Activated T-helper 2 cell treated with anti-CD3 and anti-CD28 coated beads, Interferon-gamma antibody, Interleukin-2, Interleukin-4, amounts not matched to agents 10 μg/mL and 5 μg/mL and 100 μg/mL, durations not matched to agents 14 hours and 24 hours and 36 hours (primary cell): ENCODE results near the gene CFAP206. TPM values are rescaled to one million over a fixed set of nuclear protein-coding genes. Genes with fewer than 3 reads are reported as not detected.
"Not testable (repeated sequence)": the region's sequence is repeated elsewhere in the genome, so short reads cannot be mapped to it uniquely, and the experiment has no call there.

Experiments used
- DNase-seq: peaks from one replicate; pipeline ENCODE4 v3.0.0; 2021; ENCODE audit warnings: low spot score
- H3K27ac Mint-ChIP-seq: one replicate; pipeline ENCODE4 v1.8.0; 2021; ENCODE audit warnings: mixed read lengths
- H3K27me3 Mint-ChIP-seq: one replicate; pipeline ENCODE4 v1.8.0; 2021; ENCODE audit warnings: low read depth, mixed read lengths
- H3K36me3 Mint-ChIP-seq: one replicate; pipeline ENCODE4 v1.8.0; 2021; ENCODE audit warnings: low read depth, mixed read lengths
- H3K4me1 Mint-ChIP-seq: one replicate; pipeline ENCODE4 v1.8.0; 2021; ENCODE audit warnings: low read depth, mixed read lengths
- H3K4me3 Mint-ChIP-seq: one replicate; pipeline ENCODE4 v1.8.0; 2021; ENCODE audit warnings: low read depth, mild to moderate bottlenecking, moderate library complexity, mixed read lengths
- H3K9me3 Mint-ChIP-seq: one replicate; pipeline ENCODE4 v1.8.0; 2021; ENCODE audit warnings: mixed read lengths
- intact Hi-C: fragments of 100-400 bp; cut with micrococcal nuclease; formaldehyde crosslinking; loops from one replicate; pipeline ENCODE4 v1.15.1; 2023
- total RNA-seq: library from RNA; stranded (reverse); gene quantifications from 2 replicates; pipeline ENCODE4 v1.2.3, GENCODE V29; 2022

Gene CFAP206
- total RNA-seq, 1 donor from 2014 or later: not detected

DNA sequence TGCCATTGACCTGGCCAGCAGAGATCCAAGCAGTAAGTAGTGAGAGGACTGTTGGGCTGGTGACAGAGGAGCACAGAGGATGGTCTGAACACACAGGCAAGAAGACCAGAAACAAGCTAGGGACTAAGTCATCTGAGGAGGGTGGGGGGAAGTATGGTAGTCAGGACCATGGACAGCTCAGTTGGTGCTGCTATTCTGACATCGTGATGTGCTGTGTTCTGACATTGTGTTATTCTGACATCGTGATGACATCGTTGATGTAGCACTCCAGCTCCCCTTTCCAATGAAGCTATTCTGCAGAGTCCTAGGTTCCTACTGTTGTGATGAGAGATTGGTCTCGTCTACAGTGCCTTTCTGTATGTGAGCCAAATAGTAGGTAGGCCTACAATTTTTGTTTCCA, 28.7 kb downstream of the CFAP206 start:
- peak; percentile 38 for DNase-seq
- Mint-ChIP-seq H3K4me1 (no peaks in the 10 kb centered on the region), H3K9me3 (no peaks in the 10 kb centered on the region), H3K27ac (no peak overlapping the region), H3K27me3 (peaks cover 4% of the 10 kb centered on the region), H3K4me3 (no peak overlapping the region), H3K36me3 (no peaks in the 10 kb centered on the region)
- intact Hi-C loops: no loop called here

DNA sequence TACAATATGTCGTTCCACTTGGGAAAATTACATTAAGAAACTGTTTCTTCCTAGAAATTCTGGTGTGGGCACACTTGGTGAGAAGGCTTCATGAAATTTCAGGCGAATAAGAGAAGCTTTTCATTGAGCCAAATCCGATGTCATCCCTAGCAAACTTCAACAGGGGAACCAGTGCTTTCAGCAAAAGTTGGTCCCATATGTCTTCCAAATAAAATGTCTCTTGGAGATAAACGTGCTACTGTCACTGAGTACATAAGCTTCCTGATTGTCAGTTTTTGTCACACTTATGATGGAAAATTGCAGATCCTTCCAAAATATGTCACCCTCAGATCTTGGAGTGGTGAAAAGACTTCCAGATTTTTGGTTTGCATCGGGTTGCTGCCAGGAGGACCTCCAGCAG, 33.9 kb downstream of the CFAP206 start:
- no peaks in the 10 kb centered on the region for H3K36me3 Mint-ChIP-seq
- no peak overlapping the region for H3K4me3 Mint-ChIP-seq
- H3K27ac Mint-ChIP-seq: no peak overlapping the region
- no peak for DNase-seq
- no peaks in the 10 kb centered on the region for H3K9me3 Mint-ChIP-seq
- intact Hi-C loops: no loop called here
- H3K27me3 Mint-ChIP-seq: peaks cover 6% of the 10 kb centered on the region
- H3K4me1 Mint-ChIP-seq: no peaks in the 10 kb centered on the region

DNA sequence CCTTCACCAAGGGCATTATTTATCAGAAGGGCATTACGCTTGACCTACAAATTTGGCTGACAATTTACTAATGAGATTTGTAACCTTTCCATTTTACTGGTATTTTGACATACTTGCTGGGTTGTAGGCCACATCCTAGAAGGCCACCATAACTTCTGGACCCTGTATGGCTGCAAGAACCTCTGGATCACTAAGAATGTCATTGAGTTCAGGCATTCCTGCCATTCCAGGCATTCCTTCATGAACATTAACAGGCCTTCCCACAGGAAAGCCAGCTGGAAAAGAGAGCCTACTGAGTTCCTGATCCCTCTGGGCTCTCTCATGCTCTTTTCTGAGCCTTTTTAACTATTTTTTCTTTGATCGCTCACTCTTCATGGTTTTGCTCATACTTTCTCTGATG, 36.6 kb downstream of the CFAP206 start:
- H3K9me3 Mint-ChIP-seq: no peaks in the 10 kb centered on the region
- H3K36me3 Mint-ChIP-seq: no peaks in the 10 kb centered on the region
- no peak overlapping the region for H3K27ac Mint-ChIP-seq
- no peak for DNase-seq
- intact Hi-C loops: no loop called here
- no peaks in the 10 kb centered on the region for H3K4me1 Mint-ChIP-seq
- peaks cover 8% of the 10 kb centered on the region for H3K27me3 Mint-ChIP-seq
- H3K4me3 Mint-ChIP-seq: no peak overlapping the region

DNA sequence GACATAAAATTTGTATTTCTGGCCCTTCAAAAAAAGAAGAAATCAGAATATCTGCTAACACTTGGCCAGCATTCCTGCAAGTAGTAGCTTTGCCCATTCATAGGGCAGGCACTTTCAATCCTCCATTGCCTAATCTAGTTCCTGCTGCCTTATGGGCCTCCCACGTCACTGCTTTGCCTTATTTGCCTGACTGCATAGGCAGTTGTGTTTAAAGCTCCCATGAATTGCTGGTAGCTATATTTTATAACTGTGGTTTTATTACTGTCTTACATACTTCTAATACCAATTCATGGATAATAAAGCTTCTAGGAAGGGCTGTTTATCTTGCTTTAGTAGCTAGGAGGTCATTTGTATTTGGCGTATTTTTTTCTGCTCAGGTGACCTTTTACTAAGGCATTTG, 57.3 kb downstream of the CFAP206 start:
- intact Hi-C loops: no loop called here

DNA sequence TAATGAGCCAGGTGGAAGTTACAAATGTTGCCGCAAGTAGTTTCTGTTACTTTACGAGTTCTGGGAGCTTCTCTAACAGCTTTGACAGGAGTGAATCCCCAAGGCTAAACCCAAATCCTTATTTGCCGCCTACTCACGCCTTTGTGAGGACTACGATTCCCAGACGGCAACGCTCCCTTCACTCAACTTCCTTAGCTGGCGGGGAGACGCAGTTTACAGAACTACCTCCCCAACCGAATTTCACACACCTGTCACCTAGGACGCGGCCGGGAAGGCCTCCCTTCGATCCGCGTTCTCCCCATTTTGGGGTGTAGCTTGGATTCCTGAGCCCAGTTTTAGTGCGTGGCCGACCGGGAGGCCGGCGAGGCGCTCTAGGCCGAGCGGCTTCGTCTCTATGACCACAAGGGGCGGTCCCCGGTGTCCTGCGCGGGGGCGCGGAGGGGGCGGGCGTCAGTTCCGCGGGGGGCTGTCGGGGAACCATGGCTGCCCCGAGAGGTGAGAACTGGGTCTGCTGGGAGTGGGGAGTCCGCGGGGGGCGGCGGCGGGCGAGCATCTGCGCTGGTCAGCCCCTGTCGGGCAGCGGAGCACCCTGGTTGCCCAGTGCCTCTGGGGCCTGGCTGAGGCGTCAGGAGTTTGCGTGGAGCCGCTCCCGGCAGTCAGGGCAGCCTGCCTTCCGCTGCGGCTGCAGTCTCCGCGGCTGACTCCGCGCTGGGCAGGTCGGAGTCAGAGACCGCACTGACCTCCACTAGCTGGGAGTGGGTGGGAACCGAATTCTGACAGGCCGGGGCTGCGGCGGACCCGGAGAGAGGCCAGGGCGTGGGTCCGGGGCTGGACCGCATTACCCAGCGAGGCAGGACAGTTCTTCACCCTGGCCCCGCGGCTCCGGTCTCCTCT, 65.0 kb downstream of the CFAP206 start, which contains the start of gene SLC35A1:
TSS of gene SLC35A1 (plus strand) at position 450 of the 894 bp plus-strand sequence. CDS start at position 480, 30 bp downstream.
- Mint-ChIP-seq H3K27me3 (peaks cover 8% of the 10 kb centered on the region), H3K4me1 (peaks cover 7% of the 10 kb centered on the region), H3K9me3 (no peaks in the 10 kb centered on the region), H3K36me3 (no peaks in the 10 kb centered on the region), H3K27ac (peak within 1 kb of the TSS; percentile 88), H3K4me3 (peak within 1 kb of the TSS; percentile 88)
- peak; percentile 79 for DNase-seq
- intact Hi-C loops: loop anchor here (1.0 to 5.0 kb wide), 6 partner anchors 64 to 318 kb away; partner anchors contain the start of genes AKIRIN2, ORC3, SMIM8 and ZNF292

More for the DNA sequence above, 57.3 kb downstream of the CFAP206 start:
- H3K36me3 Mint-ChIP-seq: no peaks in the 10 kb centered on the region
- H3K9me3 Mint-ChIP-seq: no peaks in the 10 kb centered on the region
- H3K27ac Mint-ChIP-seq: no peak overlapping the region
- H3K27me3 Mint-ChIP-seq: peaks cover 45% of the 10 kb centered on the region
- no peak for DNase-seq
- H3K4me3 Mint-ChIP-seq: no peak overlapping the region
- no peaks in the 10 kb centered on the region for H3K4me1 Mint-ChIP-seq

DNA sequence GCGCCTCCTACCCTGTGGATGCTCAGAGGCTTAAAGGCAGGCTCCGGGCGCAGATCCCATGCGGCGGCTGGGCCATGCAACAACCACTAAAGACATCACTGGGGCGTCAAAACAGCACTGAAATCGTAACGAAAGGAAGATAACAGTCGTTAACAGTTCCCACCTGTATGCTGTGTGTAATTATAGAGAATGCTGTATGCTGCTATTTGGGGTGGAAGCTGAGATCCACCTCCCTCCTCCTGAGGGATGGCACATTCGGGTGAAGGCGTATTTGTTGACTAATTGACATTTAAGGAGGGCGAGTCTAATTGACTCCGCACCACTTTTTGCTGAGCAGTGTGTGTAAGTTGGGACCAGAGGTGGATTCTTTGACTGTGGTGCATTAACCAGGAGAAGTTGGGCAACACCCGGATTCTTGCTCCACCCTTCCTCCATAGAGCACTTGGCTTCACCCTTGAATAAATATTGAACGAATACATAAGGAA, 65.7 kb downstream of the CFAP206 start:
- H3K4me3 Mint-ChIP-seq: peak overlapping the region; percentile 88
- DNase-seq: no peak
- peaks cover 6% of the 10 kb centered on the region for H3K36me3 Mint-ChIP-seq
- H3K9me3 Mint-ChIP-seq: no peaks in the 10 kb centered on the region
- peaks cover 7% of the 10 kb centered on the region for H3K4me1 Mint-ChIP-seq
- H3K27me3 Mint-ChIP-seq: peaks cover 3% of the 10 kb centered on the region
- H3K27ac Mint-ChIP-seq: peak overlapping the region; percentile 88
- intact Hi-C loops: loop anchor here (2.0 to 5.0 kb wide), 3 partner anchors 81 to 319 kb away; partner anchors contain the start of genes AKIRIN2 and ZNF292

DNA sequence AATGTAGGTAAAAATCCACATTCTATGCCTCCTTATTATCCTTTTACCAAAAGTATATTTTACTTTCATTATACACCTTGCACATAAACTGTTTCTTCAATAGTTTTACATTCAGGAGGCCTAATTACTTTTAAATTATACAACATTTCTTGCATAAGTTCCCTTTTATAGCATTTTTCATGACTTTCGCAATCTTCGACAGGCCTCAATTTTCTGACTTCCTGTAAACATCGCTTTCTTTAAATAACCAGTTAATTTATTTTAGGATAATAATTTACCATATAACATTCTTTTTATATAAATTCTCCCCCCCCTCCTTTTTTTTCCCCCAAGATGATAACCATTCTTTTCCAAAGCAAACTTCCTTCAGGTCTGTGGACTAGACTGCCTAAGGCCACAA, 74.2 kb downstream of the CFAP206 start:
- H3K27ac Mint-ChIP-seq: no peak overlapping the region
- intact Hi-C loops: no loop called here
- peaks cover 24% of the 10 kb centered on the region for H3K36me3 Mint-ChIP-seq
- no peak for DNase-seq
- H3K4me1 Mint-ChIP-seq: peaks cover 2% of the 10 kb centered on the region
- H3K27me3 Mint-ChIP-seq: no peaks in the 10 kb centered on the region
- H3K4me3 Mint-ChIP-seq: no peak overlapping the region
- H3K9me3 Mint-ChIP-seq: no peaks in the 10 kb centered on the region

DNA sequence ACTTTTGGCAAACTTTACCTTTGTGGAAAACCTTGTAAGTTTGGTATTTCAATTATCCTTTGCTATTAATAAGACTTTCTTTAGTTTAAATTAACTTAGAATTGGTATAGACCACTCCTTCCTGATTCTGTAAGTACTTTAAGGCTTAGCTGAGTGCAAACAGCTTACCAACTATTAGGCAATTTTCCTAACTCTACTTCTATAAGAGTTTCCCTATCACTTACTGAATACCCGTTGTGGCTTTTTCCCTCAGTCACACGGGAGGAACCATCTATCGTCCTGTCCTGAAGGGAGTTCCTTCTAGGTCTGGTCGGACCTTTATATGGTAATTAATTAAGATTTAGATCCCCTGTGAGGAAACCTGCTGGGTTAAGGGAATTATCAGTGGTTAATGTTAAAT, 74.6 kb downstream of the CFAP206 start:
- no peak for DNase-seq
- intact Hi-C loops: no loop called here
- no peaks in the 10 kb centered on the region for H3K9me3 Mint-ChIP-seq
- peaks cover 24% of the 10 kb centered on the region for H3K36me3 Mint-ChIP-seq
- H3K27ac Mint-ChIP-seq: no peak overlapping the region
- H3K4me3 Mint-ChIP-seq: no peak overlapping the region
- no peaks in the 10 kb centered on the region for H3K27me3 Mint-ChIP-seq
- peaks cover 2% of the 10 kb centered on the region for H3K4me1 Mint-ChIP-seq

DNA sequence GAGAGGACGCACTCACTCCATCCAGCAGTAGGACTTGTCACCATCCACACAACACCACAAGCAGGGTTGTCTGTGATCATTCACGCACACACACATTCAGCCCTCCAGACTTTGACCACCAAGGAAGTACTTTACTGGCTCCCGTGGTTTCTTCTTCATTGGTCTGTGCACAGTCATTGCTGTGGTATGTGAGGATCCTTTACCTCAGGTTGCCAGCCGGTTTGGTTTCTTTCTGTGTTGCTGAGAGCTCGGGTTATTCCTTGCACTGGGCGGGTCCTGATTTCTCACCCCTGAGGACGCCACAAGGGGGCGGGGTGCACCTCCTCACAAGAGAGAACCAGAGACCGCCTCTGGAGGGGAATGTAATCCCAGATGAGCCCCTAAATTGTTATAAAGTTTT, 76.2 kb downstream of the CFAP206 start:
- Mint-ChIP-seq H3K9me3 (no peaks in the 10 kb centered on the region), H3K27ac (no peak overlapping the region), H3K4me3 (no peak overlapping the region), H3K4me1 (peaks cover 2% of the 10 kb centered on the region), H3K27me3 (no peaks in the 10 kb centered on the region), H3K36me3 (peaks cover 18% of the 10 kb centered on the region)
- no peak for DNase-seq
- intact Hi-C loops: no loop called here

DNA sequence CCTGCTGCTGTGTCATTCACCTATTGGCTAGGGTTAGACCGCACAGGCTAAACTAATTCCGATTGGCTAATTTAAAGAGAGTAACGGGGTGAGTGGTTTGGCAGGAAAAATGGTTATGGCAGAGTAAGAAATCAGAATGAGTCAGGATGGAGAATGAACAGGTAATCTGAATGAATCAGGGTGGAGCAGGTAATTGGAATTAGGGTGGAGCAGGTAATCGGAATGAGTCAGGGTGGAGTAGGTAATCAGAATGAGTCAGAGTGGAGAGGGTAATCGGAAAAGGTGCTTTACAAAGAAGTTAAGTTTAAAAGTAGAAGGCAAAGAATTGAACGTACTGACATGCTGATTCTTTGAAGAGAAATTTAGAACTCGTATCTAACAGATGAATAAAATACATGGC, 76.7 kb downstream of the CFAP206 start:
- no peak for DNase-seq

DNA sequence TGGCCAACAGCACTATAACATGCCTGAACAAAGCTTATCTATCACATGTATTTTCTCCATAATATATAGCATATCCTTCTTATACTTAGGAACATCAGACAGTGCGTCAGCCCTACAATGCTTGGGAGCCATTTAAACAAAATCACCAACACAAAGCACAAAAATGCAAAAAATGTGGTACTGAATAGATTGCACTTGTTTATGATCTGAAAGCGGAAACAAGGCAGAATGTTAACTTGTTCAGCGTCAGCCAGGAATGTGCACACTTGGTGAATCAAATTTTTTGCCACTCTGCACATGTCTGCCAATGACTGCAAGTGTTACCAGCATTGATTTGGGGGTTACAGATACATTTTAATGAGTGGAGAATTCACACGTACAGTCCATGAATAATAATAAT, 79.8 kb downstream of the CFAP206 start:
- no peak for DNase-seq
- intact Hi-C loops: no loop called here
- H3K27me3 Mint-ChIP-seq: no peaks in the 10 kb centered on the region
- peaks cover 2% of the 10 kb centered on the region for H3K4me1 Mint-ChIP-seq
- H3K9me3 Mint-ChIP-seq: no peaks in the 10 kb centered on the region
- no peak overlapping the region for H3K27ac Mint-ChIP-seq
- no peak overlapping the region for H3K4me3 Mint-ChIP-seq
- peaks cover 16% of the 10 kb centered on the region for H3K36me3 Mint-ChIP-seq

More for the DNA sequence above, 76.7 kb downstream of the CFAP206 start:
- H3K36me3 Mint-ChIP-seq: peaks cover 17% of the 10 kb centered on the region
- no peaks in the 10 kb centered on the region for H3K9me3 Mint-ChIP-seq
- intact Hi-C loops: no loop called here
- peaks cover 2% of the 10 kb centered on the region for H3K4me1 Mint-ChIP-seq
- no peaks in the 10 kb centered on the region for H3K27me3 Mint-ChIP-seq
- no peak overlapping the region for H3K4me3 Mint-ChIP-seq
- H3K27ac Mint-ChIP-seq: no peak overlapping the region

DNA sequence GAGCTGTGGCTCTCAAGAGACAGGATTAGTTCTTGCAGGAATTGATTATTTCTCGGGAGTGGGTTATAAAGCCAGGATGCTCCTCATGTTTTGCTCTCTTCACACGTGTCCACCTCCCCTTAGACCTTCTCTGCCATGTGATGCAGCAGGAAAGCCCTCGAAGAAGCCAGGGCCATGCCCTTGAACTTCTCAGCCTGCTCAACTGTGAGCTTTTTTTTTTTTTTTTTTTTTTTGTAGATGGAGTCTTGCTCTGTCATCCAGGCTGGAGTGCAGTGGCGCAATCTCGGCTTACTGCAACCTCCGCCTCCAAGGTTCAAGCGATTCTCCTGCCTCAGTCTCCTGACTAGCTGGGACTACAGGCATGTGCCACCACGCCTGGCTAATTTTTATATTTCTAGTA, 81.6 kb downstream of the CFAP206 start:
- H3K27ac Mint-ChIP-seq, H3K27me3 Mint-ChIP-seq, H3K4me3 Mint-ChIP-seq, H3K9me3 Mint-ChIP-seq, DNase-seq, intact Hi-C loops, H3K4me1 Mint-ChIP-seq: not testable (repeated sequence)
- H3K36me3 Mint-ChIP-seq: peaks cover 20% of the 10 kb centered on the region

DNA sequence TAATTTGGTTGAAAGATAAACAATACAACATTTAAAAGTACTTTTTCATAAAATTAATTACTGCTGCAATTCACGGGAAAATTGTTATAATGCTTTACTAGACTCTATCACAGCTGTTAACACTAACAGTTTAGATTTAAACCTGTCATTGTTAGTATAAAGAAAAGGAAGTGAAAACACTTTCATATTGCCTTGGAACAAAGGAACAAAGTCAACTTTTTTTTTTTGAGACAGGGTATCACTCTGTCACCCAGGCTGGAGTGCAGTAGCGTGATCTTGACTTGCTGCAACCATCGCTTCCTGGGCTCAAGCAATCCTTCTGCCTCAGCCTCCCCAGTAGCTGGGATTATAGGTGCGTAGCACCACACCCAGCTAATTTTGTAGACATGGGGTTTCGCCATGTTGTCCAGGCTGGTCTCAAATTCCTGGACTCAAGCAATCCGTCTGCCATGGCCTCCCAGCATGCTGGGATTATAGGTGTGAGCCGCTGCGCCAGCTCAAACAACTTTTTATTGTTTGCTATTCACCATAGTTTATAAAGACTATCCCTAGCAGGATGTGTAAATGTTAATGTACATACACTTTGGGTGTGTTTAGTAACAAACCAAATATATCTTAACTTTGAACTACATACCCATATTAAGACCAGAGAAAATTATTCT, 87.1 kb downstream of the CFAP206 start:
- intact Hi-C loops: no loop called here
- H3K27ac Mint-ChIP-seq: no peak overlapping the region
- no peaks in the 10 kb centered on the region for H3K27me3 Mint-ChIP-seq

More for the DNA sequence above, 87.1 kb downstream of the CFAP206 start:
- Mint-ChIP-seq H3K4me1 (no peaks in the 10 kb centered on the region), H3K4me3 (no peak overlapping the region), H3K9me3 (no peaks in the 10 kb centered on the region), H3K36me3 (peaks cover 16% of the 10 kb centered on the region)
- DNase-seq: no peak
